DOHH2 (cell line): Measurements from ENCODE around the gene EDN3.

Source experiments
- H3F3A ChIP-seq: fragments of 200-600 bp; sonication (generic), shearing (Covaris generic); 2 replicates; pipeline ENCODE4 v1.6.0; 2016; ENCODE audit warnings: antibody characterized with exemption, mild to moderate bottlenecking; ENCODE audit not compliant: control insufficient read depth, insufficient read depth
- H3K27ac ChIP-seq: fragments of 200-600 bp; sonication (generic); 2 replicates; pipeline ENCODE4 v1.5.1; 2014; ENCODE audit warnings: low read depth, mild to moderate bottlenecking, low read length, moderate library complexity
- H3K27me3 ChIP-seq: fragments of 200-600 bp; sonication (generic); 2 replicates; pipeline ENCODE4 v1.6.1; 2014; ENCODE audit warnings: mild to moderate bottlenecking, low read length, mixed read lengths; ENCODE audit not compliant: control insufficient read depth
- H3K36me3 ChIP-seq: fragments of 200-600 bp; sonication (generic); 2 replicates; pipeline ENCODE4 v1.6.1; 2014; ENCODE audit warnings: mild to moderate bottlenecking, low read length, moderate library complexity, mixed read lengths; ENCODE audit not compliant: control insufficient read depth
- H3K4me1 ChIP-seq: fragments of 200-600 bp; sonication (generic); 2 replicates; pipeline ENCODE4 v1.6.1; 2014; ENCODE audit warnings: mild to moderate bottlenecking, low read length, mixed read lengths; ENCODE audit not compliant: control insufficient read depth
- H3K4me2 ChIP-seq: fragments of 200-600 bp; sonication (generic); 2 replicates; pipeline ENCODE4 v1.6.0; 2014; ENCODE audit warnings: mild to moderate bottlenecking, low read length, moderate library complexity
- H3K4me3 ChIP-seq: fragments of 200-600 bp; sonication (generic); 2 replicates; pipeline ENCODE4 v1.5.1; 2014; ENCODE audit warnings: mild to moderate bottlenecking, low read length, mixed read lengths
- H3K79me2 ChIP-seq: fragments of 200-600 bp; sonication (generic); 2 replicates; pipeline ENCODE4 v1.6.1; 2014; ENCODE audit warnings: mild to moderate bottlenecking, low read length, mixed read lengths; ENCODE audit not compliant: control insufficient read depth
- H3K9me2 ChIP-seq: fragments of 200-600 bp; sonication (generic); replicated peaks from 2 replicates; pipeline ENCODE4 v1.6.1; 2014; ENCODE audit warnings: mild to moderate bottlenecking, low read length, mixed read lengths; ENCODE audit not compliant: control insufficient read depth
- H3K9me3 ChIP-seq: fragments of 200-600 bp; sonication (generic); 2 replicates; pipeline ENCODE4 v1.6.1; 2014; ENCODE audit warnings: antibody characterized with exemption, low read length, mixed read lengths; ENCODE audit not compliant: control insufficient read depth, insufficient read depth
- H4K20me1 ChIP-seq: fragments of 200-600 bp; sonication (generic); 2 replicates; pipeline ENCODE4 v1.6.0; 2014; ENCODE audit warnings: low read depth, mild to moderate bottlenecking, antibody characterized with exemption, low read length, moderate library complexity; ENCODE audit not compliant: control insufficient read depth, insufficient read depth
- CTCF ChIP-seq: fragments of 200-600 bp; sonication (generic); IDR thresholded peaks from one replicate; pipeline ENCODE4 v1.5.1; 2014; ENCODE audit warnings: antibody characterized with exemption, mild to moderate bottlenecking, low read depth, low read length; ENCODE audit not compliant: poor library complexity, severe bottlenecking
- EZH2phosphoT487 ChIP-seq: fragments of 200-600 bp; sonication (generic); IDR thresholded peaks from 2 replicates; pipeline ENCODE4 v1.6.1; 2017; ENCODE audit warnings: borderline replicate concordance, mild to moderate bottlenecking, antibody characterized with exemption, low read length, moderate library complexity, mixed read lengths

Gene EDN3

GRCh38 chr20:59255256-59255655 is 45.2 kb upstream of the EDN3 start:
- peaks cover 13% of the 10 kb centered on the region for H3K27me3 ChIP-seq
- TF ChIP-seq EZH2phosphoT487 (no peak), CTCF (no peak)

DNA sequence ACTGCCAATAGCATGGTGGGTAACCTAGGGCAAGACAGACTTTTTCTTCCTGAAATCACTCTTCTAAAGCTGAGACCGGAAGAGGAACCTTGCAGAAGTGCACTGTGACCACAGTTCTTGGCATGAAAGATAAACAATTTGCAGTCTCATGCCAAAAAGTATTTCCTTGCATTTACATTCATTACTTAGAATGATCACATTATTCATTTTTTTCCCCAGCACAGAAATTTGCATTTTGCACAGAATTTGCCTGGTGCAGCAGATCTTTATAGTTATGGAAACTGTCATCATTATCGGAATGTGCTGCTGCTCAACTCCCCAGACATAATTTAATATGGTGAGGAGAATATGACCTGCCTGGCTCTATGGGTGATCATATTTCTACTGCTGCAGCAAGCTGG is 42.2 kb upstream of the EDN3 start:
- Histone ChIP-seq H4K20me1 (no peaks in the 10 kb centered on the region; the same call in 1 of the 2 replicates), H3K4me2 (no peak overlapping the region), H3K36me3 (no peaks in the 10 kb centered on the region), H3F3A (no peaks in the 10 kb centered on the region), H3K27ac (no peak overlapping the region), H3K79me2 (no peaks in the 10 kb centered on the region), H3K9me2 (no peaks in the 10 kb centered on the region), H3K9me3 (no peaks in the 10 kb centered on the region), H3K4me3 (no peak overlapping the region), H3K4me1 (no peaks in the 10 kb centered on the region), H3K27me3 (peaks cover 23% of the 10 kb centered on the region)
- no peak for TF ChIP-seq EZH2phosphoT487
- TF ChIP-seq CTCF, result no peak

More at GRCh38 chr20:59255256-59255655, 45.2 kb upstream of the EDN3 start:
- Histone ChIP-seq H3K4me3 (no peak overlapping the region), H3F3A (no peaks in the 10 kb centered on the region), H3K36me3 (no peaks in the 10 kb centered on the region), H3K9me2 (no peaks in the 10 kb centered on the region), H3K4me1 (no peaks in the 10 kb centered on the region), H3K27ac (no peak overlapping the region), H4K20me1 (no peaks in the 10 kb centered on the region), H3K4me2 (no peak overlapping the region), H3K9me3 (no peaks in the 10 kb centered on the region), H3K79me2 (no peaks in the 10 kb centered on the region)

- Histone ChIP-seq H3K4me2 (no peak overlapping the region), H3K79me2 (no peaks in the 10 kb centered on the region), H3K27me3 (peaks cover 35% of the 10 kb centered on the region), H3K9me2 (no peaks in the 10 kb centered on the region), H3K36me3 (no peaks in the 10 kb centered on the region), H3K9me3 (no peaks in the 10 kb centered on the region), H3K4me1 (no peaks in the 10 kb centered on the region), H3F3A (no peaks in the 10 kb centered on the region), H4K20me1 (no peaks in the 10 kb centered on the region; the same call in 1 of the 2 replicates), H3K27ac (no peak overlapping the region), H3K4me3 (no peak overlapping the region)
- TF ChIP-seq CTCF (no peak), EZH2phosphoT487 (no peak)
Measured at GRCh38 chr20:59259946-59260345, 40.5 kb upstream of the EDN3 start.
